HL-60/S4 treated with phorbol 12-myristate 13-acetate at 8.2 ng/mL for 4 days and 3 days (cell line): ENCODE data around the gene FOXP1.

Experiments
- in situ Hi-C: fragments of 300-500 bp; cut with MboI; formaldehyde crosslinking; loops from 2 replicates; pipeline ENCODE4 v1.15.0; 2022; ENCODE audit warnings: low sequenced_read_pairs

FOXP1 gene

DNA sequence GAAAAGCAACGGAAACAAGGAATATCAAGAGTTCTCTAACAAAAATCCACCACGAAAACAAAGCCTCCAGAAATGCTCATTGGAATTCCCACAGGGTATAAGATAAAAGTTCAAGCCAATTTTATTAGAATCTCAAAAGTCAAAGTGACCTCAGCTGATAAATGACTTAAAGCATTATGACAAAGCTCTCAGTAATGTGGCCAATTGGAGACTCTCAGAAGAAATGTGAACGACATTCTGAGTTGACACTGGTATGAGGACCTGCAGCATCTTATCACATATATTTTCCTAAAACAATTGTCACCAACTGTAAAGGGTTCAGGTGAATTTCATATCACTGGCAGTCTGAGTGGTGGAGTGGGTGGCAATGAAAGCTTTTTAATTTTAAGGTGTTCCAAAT lies 199.1 kb downstream of the FOXP1 start:
- in situ Hi-C loops = no loop called here

DNA sequence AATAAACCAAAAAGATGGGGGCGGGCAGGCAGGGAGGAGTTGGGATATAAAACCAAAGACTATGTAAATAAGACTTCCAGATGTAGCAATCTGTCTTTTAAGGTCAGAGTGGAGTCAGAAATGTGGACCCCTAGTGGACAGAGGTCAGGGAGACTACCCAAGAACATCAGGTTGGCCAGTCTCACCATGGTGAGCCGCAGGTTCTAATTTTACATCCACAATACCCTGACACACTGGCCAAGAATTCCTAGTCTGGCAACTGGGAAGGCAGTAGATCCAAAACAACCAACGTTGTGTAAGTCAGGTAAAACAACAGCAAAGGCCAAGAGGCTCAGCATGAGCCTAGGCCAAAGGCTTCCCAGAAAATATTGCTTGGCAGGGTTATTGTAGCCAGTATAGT lies 203.4 kb downstream of the FOXP1 start:
- in situ Hi-C loops = no loop called here

DNA sequence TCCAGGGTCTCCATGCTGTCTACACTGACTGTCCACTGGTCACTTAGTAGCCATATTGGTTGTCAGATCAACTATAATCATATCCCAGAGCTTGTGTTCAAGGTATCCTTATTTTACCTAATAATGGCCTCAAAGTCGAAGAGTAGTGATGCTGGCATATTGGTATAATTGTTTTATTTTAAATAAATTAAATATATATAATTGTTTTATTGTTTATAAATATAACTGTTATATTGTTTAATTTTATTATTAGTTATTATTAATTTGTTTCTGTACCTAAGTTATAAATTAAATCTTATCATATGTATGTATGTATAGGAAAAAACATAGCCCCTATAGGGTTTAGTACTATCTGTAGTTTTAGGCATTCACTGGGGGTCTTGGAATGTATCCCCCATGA lies 205.0 kb downstream of the FOXP1 start:
- in situ Hi-C loops = no loop called here

DNA sequence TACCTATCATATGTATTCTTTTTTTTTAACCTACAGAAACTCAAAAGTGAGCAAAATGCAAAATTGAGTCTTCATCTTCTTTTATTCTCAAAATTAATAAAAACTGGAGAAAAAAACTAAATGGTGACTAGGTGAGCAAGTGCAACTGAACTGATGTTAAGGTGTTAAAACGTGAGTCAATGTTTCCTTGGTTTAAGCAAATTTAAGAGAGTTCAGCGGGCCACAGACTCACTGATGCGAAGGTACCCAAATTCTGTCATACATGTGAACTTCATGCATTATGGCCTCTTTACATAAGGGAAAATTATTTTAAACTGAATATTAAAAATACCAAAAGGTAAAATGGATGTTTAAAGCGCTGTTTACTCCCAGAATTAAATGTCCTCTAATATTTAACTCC lies 206.6 kb downstream of the FOXP1 start:
- in situ Hi-C loops = no loop called here

DNA sequence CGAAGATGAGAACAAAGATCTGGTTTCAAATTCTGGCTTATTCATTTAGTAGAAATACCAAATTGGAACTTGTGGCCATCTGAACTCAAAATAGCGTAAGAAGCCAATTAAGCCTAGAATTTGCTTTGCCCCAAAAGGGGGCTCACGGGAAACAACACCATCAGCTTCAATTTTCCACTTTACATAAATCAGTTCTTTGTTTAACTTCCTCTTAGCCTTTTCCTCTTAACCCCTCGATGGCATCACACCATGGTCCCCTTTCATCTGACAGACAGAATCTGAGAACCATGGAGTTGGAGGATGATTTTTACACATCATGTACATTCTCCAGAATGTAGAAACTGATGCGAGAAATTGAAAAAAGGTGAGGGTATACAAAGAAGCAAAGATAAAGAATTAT lies 207.0 kb downstream of the FOXP1 start:
- in situ Hi-C loops = no loop called here

DNA sequence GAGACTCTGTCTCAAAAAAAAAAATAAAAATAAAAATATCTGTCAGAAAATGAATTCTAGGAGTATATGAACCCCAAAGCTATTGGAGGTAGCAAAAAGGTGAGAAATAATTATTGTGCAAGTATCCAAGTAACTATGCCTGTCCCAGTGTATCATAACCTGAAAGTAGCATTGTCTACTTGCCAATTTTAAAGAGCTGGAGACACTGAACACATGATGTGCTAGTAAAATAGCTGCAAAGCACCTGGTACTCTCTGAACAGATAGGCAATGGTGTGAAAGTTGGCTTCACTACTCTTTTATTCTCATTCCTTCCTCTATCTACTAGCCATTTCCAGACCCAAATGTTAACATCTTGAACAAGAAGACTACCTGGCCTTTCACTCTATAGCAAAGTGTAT lies 208.9 kb downstream of the FOXP1 start:
- in situ Hi-C loops = no loop called here

DNA sequence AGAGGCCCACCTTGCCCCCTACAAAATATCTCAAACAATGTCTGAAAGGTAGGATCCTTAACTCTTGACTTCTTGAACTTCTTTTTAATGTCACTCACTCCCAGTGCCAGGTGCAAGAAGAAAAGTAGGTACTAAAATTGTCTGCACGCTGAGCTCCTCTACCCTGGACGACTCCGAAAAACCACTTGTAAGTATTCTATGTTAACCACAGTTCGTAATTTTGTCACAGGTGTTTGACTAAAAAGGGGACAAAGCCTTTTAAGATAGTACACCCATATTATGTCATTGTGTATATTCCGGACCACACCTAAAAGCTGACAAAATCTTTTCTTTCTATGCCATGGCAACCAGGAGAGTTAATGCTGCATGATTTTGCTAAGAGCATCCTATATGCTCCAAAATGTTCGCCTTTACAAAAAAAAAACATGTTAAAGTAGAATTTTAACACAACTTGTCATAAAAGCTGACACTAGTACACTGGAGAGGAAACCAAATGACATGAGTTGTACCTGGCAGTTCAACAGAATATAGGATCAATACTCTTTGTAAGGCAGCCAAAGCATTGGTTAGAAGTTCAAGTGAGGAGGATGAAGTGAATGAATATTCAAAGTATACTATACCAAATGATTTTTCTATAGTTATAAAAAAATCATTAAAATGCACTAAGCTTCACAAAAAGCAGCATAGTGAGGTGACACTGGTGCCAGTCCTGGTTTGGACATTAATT lies 210.5 kb downstream of the FOXP1 start:
- in situ Hi-C loops = no loop called here

DNA sequence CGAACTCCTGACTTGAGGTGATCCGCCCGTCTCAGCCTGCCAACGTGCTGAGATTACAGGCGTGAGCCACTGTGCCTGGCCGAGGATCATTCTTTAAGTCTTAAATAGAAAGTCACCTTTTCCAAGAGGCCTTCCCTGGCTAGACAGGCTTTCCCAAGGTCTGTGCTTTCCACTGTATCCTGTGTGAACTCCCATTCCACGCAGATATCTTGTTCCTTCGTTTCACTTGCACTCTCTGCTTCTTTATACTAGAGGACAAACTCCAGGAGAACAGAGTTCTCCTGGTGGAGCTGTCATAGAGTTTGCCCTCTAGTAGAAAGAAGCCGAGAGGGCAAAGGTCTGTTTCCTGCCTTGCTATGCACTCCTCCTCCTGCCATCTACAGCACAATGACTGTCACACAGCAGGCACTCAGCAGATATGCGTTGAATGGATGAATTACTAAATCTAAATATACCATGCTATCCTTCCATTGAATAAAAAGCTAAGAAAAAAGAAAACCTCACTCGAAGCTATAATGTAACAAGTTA lies 211.2 kb downstream of the FOXP1 start:
- in situ Hi-C loops = no loop called here

DNA sequence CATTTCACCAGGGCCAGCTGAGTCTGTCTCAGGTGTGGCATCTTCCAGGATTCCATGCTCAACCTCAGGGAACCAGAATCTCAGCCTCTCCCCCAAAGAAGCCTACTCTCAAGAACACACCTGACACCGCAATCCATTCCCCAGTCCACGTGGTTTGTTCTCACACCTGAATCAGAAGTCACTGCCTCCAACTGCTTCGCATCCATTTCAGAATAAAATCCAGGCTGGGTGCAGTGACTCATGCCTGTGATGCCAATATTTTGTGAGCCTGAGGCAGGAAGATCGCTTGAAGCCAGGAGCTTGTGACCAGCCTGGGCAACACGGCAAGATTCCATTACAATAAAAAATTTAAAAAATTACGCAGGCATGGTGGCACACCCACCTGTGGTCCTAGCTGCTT lies 212.2 kb downstream of the FOXP1 start:
- in situ Hi-C loops = no loop called here

DNA sequence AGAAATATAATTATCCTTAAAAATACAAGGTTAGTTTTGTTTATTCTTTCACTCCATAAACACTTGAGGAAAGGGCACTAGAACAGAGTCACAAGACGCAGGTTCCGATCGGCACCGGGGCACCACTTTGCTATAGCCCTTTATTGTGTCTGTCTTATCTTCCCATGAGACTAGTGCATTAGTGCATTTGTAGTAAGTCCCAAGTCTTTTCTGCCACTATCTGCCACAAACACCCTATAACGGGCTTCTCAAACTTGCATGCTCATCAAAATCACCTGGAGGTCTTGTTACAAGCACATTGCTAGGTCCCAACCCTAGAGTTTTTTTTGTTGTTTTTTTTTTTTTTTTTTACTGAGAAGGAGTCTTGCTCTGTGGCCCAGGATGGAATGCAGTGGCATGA lies 213.1 kb downstream of the FOXP1 start:
- in situ Hi-C loops = no loop called here

DNA sequence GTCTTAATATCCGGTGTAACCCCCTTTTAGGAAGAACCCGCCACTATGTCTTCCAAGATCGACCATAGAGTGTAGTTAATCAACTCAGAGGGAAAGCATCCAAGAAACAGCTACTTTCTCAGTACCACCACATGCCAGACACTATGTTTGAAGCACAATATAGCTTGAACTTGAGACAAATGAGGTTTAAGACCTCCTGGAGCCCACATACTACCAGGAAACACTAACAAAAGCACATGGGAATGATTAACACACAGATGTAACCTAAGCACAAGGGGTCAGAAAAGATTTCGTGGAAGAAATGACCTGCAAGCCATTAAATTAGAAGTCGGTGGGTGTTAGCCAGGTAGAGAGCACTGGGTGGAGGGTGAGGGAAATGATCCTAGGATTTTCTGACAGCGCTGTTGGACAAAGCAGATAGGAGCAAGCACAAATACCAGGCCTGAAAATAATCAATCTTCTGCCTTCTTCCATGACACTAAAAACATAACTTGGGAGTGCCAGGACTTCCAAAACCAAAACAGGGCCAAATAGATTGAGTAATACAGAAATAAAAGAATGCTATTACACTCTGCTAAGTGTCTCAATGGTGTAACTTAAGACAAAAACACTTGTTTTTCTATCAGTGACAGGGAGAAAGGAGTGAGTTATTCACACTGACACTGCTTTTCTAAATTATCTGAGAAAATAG lies 213.7 kb downstream of the FOXP1 start:
- in situ Hi-C loops = no loop called here

DNA sequence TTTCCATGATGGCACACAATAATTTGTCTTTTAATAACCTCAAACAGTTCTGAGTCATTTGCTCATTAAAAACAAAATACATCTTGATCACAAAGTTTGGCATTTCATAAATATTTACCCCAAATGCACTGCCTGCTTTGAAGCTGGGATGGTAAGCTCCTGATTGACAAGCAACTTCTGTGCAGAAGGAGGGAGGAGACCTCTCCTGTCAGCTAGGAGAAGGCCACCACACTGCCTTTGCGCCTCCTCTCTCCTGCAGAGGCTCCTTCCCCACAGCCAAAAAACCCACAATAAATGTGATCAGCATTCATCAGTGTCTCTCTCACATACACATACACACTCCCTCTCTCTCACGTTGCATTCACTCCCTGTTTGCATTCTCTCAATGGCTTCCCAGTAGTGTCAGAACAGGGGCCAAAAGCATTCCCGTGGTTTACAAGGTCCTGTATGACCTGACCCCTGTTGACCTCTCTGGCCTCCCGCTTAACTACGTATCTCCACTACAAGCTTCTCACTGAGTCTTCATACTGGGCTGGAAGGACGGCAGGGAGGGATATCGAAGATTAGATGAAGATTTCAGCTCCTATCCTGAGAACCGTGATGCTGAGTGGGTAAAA lies 216.4 kb downstream of the FOXP1 start:
- in situ Hi-C loops = no loop called here

DNA sequence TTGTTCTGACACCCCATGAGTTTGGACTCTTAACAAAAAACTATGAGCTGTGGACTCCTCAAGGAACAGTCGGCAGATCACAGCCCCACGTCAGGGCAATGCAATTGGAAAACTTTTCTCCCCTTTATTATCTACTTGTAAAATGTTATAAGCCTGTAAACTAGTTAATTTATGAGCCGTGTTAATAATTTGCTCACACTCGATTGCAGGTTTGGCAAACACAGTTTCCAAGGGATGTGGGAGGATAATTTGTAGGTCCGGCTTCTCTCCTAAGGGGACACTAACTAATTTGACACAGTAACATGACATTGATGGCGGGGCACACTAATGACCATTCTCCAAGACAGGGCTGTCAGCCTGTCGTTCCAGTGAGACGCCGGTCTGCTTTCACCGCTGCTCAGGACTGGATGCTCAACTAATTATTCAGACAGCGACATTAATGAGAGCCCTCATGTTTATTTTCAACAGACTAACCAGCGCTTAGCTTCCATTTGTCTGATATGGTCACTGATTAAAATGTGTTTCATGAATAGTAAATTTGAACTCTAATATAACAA lies 222.1 kb downstream of the FOXP1 start:
- in situ Hi-C loops = no loop called here

DNA sequence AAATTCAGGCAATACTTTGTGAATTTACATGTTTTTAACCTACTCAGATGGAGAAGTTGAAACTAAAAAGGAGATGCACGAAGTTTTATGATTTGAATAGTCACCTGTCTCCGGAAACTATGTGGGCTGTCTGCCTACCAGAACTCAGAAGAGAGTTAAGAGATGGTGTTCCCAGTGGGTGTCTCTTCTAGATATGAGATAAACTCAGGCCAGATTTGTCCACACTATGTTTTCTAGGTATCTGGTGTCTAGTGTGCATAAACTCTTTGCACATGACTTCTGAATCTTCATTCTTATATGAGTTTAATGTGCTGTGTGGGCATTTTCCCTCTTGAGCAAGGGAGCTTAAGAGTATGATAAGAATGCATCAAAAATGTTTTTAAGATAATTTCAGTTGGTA lies 222.8 kb downstream of the FOXP1 start:
- in situ Hi-C loops = no loop called here

DNA sequence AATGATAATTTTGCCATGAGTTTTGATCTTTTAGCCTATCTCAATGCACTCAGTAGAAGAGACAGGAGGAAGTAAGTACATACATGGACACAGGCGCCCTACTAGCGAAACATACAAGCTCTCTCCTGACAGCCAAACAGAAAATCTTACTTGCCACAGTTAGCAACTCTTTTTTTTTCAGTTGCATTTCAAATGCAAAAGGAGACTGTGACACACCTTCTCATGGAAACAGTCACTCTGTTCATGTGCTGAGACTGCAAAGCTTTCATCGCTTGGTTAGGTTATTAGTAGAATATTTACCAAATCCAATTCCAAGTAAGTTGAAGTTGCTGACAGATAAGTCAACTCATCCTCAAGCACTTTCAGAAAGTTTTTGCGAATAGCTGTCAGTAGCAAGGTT lies 223.3 kb downstream of the FOXP1 start:
- in situ Hi-C loops = no loop called here

DNA sequence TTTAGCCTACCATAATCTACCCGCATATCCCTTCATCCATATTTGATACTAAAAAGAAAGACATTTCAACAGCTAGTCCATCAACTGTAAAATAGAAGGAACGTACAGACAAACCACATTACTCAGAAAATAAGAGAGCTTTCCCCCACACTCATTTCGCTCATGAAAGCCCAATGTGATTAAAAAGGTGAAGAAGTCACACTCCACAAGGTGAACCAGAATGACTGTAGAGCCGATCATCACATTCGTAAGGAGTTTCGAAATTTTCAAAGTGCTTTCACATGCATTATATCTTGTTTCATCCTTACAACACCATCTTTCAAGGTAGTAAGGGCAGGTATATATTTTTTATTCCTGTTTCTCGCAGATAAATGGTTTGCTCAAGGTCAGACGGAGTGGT lies 225.3 kb downstream of the FOXP1 start:
- in situ Hi-C loops = no loop called here

DNA sequence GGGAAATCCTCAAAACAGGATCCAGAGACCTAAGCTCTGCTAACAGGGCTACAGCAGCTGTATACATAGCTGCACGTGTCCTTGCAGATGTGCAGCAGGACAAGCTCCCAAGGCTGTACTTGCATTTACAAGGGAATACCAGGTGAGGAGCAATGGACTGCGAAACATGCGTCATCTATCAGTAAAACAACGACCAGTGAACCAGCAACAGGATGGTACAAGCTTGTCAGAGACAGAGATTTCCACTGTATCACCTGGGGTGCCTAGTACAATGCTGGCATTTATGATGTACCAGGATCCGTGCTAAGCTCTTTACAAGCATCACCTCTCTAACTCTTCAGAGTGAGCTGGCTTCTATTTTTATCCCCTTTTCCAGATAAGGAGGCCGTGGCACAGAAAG lies 227.3 kb downstream of the FOXP1 start:
- in situ Hi-C loops = no loop called here

DNA sequence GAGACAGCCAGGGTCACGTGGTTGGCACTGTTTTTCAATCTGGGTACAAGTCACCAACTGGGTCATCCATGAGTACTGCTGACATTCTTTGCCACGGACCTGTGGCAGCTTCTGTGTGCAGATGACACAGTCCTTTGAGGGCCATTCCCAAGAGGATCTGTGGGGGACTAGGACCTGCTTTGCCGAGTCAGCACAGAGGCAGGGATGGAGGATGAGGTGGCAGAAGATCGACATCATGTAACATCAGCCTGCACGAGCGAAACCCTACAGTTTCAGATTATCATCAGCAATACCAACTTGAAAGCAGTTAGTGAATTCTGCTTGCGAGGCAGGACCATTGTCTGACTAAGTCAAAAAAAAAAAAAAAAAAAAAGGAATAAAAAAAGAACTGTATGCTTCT lies 227.7 kb downstream of the FOXP1 start:
- in situ Hi-C loops = no loop called here

DNA sequence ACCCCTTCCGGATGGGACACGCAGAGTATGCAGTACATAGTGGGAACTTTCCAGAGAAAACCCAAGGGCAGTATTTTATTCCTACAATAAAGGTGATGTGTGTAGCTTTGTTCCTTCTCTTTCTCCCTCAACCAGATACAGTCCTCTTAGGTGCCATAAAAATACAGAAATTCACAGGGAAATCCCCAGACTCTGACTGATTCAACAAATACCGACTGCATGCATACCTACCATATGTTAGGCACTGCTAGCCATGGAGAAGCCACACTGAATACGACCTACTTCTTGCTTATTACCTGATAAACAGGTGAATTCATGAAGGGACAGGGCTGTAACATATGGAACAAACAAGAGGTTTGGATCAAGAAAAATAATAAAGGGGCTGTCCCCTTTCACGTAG lies 228.5 kb downstream of the FOXP1 start:
- in situ Hi-C loops = no loop called here

DNA sequence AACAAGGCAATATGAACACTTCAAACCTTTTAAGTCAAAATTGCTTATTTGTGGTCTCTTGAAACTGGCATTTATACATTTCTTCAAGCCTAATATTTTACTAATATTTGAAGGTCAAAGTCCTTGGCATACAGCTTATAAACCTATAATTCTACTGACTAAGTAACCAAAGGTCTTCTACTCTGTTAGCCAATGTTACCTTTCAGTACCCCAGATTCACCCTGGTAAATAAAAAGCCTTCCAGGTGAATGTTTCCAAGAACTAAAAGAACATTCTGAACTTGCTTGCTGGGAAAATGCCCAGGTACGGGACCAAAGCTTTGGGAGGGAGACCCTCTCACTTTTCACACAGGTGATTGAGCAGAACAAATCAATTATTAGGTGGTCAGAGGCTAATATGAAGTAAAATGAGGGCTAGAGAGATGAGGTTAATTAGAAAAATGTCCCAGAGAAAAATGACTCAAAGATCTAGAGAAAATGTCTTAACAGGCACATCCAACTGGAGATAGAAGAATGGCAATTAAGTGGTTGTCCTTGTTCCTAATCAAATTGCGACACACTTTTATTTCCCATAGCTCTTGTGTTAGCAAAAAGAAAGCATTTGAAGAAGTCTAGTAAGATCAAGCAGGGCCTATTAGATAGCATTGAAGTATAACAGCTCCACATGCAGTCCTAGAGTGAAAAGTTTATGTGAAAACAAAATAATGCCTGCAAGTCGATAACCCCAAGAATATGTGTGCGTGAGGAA lies 232.0 kb downstream of the FOXP1 start:
- in situ Hi-C loops = no loop called here

DNA sequence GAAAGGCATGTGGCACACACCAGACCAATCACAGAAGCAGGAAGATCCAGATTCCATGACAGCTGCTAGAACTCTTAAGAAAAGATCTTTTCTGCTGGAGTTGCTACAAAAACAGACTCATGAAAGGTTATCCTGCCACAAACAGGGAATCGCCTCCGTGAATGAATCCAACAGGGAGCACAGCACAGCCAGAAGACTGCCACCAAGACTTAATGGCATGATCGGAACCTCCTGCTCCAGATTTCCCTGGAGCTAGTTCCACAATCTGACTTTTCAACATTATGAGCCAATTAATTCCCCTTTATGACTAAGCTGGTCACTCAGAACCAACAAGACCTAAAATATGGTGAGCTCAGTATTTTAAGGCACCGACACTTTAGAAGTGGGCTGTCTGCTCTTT lies 232.5 kb downstream of the FOXP1 start:
- in situ Hi-C loops = no loop called here
